Measurements from ENCODE around the gene APMAP.
"Not testable (repeated sequence)": the region's sequence is repeated elsewhere in the genome, so short reads cannot be mapped to it uniquely, and the experiment has no call there.

GRCh38 chr20:24948396-24948938 is 44.1 kb downstream of the APMAP start:
- not testable (repeated sequence) for TF ChIP-seq POLR2A (IDR thresholded peaks at IDR 0.05; ENCODE audit: low read depth, low read length); E4F1 (IDR thresholded peaks at IDR 0.05; ENCODE audit: borderline replicate concordance, partially characterized antibody); TAF1 (IDR thresholded peaks at IDR 0.05; ENCODE audit: borderline replicate concordance, low read depth, low read length); POLR2AphosphoS5 (IDR thresholded peaks at IDR 0.05; ENCODE audit: low read length); CTCF (IDR thresholded peaks at IDR 0.05 in 2 of 3, conservative IDR thresholded peaks at IDR 0.05 in 1 of 3; ENCODE audit: control insufficient read depth in 2 of 3, extremely low read depth in 1 of 3, insufficient read depth in 1 of 3, low read depth in 3 of 3, low read length in 3 of 3); MYC (IDR thresholded peaks at IDR 0.05; ENCODE audit: insufficient read depth, insufficient read length, insufficient replicate concordance, low read length, severe bottlenecking); SMC3 (IDR thresholded peaks at IDR 0.05; ENCODE audit: borderline replicate concordance, low read length); NFYB (IDR thresholded peaks at IDR 0.05; ENCODE audit: insufficient read depth, low read depth, low read length)
